ENCODE data around the gene ODF2.

ODF2 gene

GRCh38 chr9:128526720-128527119 is 70.9 kb downstream of the ODF2 start:
- DNase-seq (ENCODE audit: low read depth, low spot score), result no peak

DNA sequence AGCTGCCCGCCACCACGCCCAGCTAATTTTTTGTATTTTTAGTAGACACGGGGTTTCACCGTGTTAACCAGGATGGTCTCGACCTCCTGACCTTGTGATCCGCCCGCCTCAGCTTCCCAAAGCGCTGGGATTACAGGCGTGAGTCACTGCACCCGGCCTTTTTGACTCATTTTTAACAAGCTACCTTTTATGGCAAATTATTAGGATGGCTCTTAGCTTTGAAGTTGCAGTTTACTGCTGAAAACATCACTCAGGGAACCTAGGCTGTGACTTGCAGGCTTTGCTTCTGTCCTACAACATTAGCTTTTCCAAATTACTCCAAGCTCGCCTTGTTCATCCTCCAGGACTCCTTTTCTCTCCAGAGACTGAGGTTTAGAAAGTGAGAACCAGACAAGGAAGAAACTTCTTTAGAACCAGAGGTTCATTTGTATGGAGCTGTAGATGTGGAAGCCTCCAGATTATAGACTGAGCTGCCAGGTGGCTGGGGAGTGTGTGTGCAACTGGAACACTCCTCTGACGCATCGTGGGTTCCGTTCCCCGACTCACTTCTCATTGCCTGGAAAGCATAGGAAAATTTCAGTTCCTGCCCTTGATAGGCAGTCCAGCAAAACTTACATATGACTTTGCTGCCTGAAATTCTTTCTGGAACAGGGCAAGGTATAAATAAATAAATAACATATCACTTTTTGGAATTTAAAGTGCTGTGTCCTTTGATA is 72.8 kb downstream of the ODF2 start:
- no peak for DNase-seq (ENCODE audit: low read depth, low spot score)

DNA sequence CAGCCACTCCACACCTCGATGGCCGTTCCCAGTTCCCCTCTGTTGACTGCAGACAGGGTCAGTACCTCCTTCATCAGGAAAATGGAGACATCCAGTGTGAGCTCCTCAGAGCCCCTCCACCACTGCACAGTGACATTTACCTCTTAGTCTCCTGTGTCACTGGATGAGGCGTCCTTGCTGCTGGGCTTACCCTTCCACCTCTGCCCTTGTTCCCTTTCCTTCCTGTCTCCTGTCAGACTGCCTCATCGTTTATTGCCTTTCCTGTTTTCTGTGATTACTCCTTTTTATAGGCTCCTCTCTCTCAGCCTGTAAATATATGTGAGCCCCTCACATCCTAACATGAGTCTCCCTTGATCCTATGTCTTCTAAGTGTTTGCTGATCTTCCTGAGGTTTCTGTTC is 73.4 kb downstream of the ODF2 start:
- no peak for DNase-seq (ENCODE audit: low read depth, low spot score)

DNA sequence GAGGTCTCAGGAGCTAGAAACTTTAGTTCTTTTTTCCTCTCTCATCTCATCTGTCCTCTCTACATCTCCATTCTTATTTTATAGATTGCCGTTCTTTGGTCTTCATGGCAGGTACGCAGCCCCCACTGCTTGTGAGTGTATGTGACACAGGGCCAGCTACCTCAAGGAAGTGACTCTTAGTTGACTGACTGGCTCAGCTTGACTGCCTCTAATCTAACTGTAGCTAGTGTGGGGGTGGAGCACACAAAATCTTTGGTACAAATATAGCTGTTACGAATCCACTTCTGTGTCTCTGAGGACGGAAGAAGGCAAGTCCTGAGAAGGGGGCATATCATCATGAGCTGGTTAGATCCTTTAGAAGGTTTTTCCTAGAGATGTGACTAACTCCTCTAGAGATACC is 76.8 kb downstream of the ODF2 start:
- no peak for DNase-seq (ENCODE audit: low read depth, low spot score)

DNA sequence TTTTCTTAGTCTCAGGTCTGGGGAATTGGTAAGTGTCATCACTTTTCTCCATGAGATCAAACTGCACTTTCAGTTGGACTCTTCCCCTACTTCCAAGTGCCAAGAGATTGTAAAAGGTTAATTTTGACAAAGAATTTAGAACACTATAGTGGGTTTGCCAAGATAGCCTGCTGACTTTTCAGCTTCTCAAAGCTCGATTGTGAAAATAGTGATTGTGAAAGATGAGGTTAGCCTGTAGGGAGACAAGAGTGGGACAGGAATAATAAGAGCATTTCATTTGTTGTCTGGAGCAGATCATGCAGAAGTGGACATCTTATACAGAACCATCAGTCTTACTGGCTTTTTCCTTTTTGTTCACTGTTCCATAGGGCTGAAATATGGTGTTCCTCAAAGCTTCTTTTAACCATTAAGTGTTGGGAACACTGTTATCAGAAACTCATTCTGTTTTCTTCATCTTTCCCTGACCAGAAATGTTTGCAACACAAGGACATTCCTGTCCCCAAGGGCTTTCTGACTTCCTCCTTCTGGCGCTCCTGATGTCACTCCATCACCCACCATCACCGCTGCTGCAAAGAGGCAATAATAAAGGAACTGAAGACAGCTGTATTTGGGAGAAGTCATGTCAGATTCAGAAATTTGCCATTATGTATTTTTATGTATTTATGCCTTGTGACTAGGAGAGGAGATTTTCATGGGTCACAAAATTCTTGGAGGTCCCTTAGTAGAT is 85.0 kb downstream of the ODF2 start:
- no peak for DNase-seq (ENCODE audit: low read depth, low spot score)

GRCh38 chr9:128546504-128546903 is 90.7 kb downstream of the ODF2 start:
- DNase-seq (ENCODE audit: low read depth, low spot score), result no peak

DNA sequence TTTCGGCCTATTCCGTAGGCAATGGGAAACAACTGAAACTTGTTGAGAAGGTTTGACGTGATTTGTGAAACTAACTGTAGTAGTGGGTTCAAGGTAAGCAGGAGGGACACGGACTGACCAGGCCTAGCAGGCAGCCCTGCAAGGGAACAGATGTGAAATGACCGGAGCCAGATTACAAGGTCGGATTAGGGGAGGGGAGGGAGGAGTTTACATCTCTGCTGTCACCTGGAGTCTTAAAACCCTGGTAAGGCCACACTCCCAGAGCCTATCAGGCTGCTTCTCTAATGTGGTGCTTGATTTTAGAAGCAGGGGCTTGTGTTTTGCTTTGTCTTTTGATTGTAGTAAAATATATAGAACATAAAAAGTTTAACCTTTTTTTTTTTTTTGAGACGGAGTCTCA is 93.1 kb downstream of the ODF2 start:
- DNase-seq (ENCODE audit: low read depth, low spot score), result no peak

DNA sequence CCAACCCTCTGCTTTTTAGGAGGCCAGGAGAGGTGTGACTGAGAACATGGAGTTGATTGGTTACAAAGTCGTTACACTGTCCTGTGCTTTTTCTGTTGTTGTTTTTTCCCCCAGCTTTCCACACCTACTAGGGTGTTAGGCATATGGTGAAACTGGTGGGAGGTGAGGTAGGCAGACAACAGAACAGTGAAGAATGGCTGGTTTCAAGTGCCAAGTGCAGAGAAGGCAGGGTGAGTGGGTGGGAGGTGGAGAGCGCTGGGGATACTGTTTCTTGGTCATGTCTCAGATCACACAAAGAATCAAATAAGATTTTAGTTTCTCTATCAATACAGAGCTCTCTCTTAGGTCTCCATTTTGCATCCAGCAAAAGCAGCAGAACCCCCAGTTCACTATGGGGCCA is 94.4 kb downstream of the ODF2 start:
- DNase-seq (ENCODE audit: low read depth, low spot score), result no peak
